Endothelial cell (in vitro differentiated cells): ENCODE results near the gene GPAM. TPM values are rescaled to one million over a fixed set of nuclear protein-coding genes. Genes with fewer than 3 reads are reported as not detected.
A peak's percentile ranks its signal among the peaks of the same experiment; 100 is the strongest.

Source experiments
- DNase-seq: peaks from one replicate; pipeline ENCODE4 v3.0.0; 2021; ENCODE audit warnings: low spot score
- H3K27ac Mint-ChIP-seq: one replicate; pipeline ENCODE4 v1.8.0; 2021; ENCODE audit warnings: mixed read lengths, inconsistent platforms; ENCODE audit not compliant: unreplicated experiment
- H3K27me3 Mint-ChIP-seq: one replicate; pipeline ENCODE4 v1.8.0; 2021; ENCODE audit warnings: mild to moderate bottlenecking, moderate library complexity, mixed read lengths, inconsistent platforms; ENCODE audit not compliant: unreplicated experiment
- H3K36me3 Mint-ChIP-seq: one replicate; pipeline ENCODE4 v1.8.0; 2021; ENCODE audit warnings: mild to moderate bottlenecking, low read depth, mixed read lengths, inconsistent platforms; ENCODE audit not compliant: unreplicated experiment
- H3K4me1 Mint-ChIP-seq: one replicate; pipeline ENCODE4 v1.8.0; 2021; ENCODE audit warnings: mild to moderate bottlenecking, mixed read lengths, inconsistent platforms; ENCODE audit not compliant: unreplicated experiment
- H3K4me3 Mint-ChIP-seq: one replicate; pipeline ENCODE4 v1.8.0; 2021; ENCODE audit warnings: mild to moderate bottlenecking, mixed read lengths, inconsistent platforms; ENCODE audit not compliant: unreplicated experiment
- H3K9me3 Mint-ChIP-seq: one replicate; pipeline ENCODE4 v1.8.0; 2021; ENCODE audit warnings: mixed read lengths, inconsistent platforms; ENCODE audit not compliant: unreplicated experiment
- CTCF ChIP-seq: fragments of 200-600 bp; sonication (generic); IDR thresholded peaks from one replicate; pipeline ENCODE4 v1.5.0; 2021; ENCODE audit warnings: antibody characterized with exemption; ENCODE audit not compliant: unreplicated experiment
- total RNA-seq: library from RNA; stranded (reverse); fragmentation: NEBNext Ultra II Directional; extraction: Animal tissue kit (Norgen Biotek cat#: 25700); gene quantifications from one replicate; pipeline ENCODE4 v1.2.1, GENCODE V29; 2021; ENCODE audit not compliant: unreplicated experiment

GPAM gene
- total RNA-seq, 1 donor from 2014 or later, result 11.5 TPM

GRCh38 chr10:112143420-112143819 is 40.1 kb downstream of the GPAM start:
- Mint-ChIP-seq H3K27ac (no peak overlapping the region), H3K9me3 (no peaks in the 10 kb centered on the region)
- no peak for TF ChIP-seq CTCF

GRCh38 chr10:112141292-112141691 is 42.3 kb downstream of the GPAM start:
- H3K27me3 Mint-ChIP-seq, result peaks cover 10% of the 10 kb centered on the region
- H3K27ac Mint-ChIP-seq, result no peak overlapping the region
- DNase-seq, result no peak
- peaks cover 4% of the 10 kb centered on the region for H3K36me3 Mint-ChIP-seq
- no peak for TF ChIP-seq CTCF
- peaks cover 2% of the 10 kb centered on the region for H3K4me1 Mint-ChIP-seq
- no peak overlapping the region for H3K4me3 Mint-ChIP-seq
- H3K9me3 Mint-ChIP-seq, result no peaks in the 10 kb centered on the region

More at GRCh38 chr10:112143420-112143819, 40.1 kb downstream of the GPAM start:
- no peaks in the 10 kb centered on the region for H3K4me1 Mint-ChIP-seq
- H3K27me3 Mint-ChIP-seq, result peaks cover 5% of the 10 kb centered on the region
- no peak overlapping the region for H3K4me3 Mint-ChIP-seq
- DNase-seq, result no peak
- H3K36me3 Mint-ChIP-seq, result peaks cover 4% of the 10 kb centered on the region

GRCh38 chr10:112140110-112140970 is 43.2 kb downstream of the GPAM start:
- peaks cover 4% of the 10 kb centered on the region for H3K36me3 Mint-ChIP-seq
- H3K4me3 Mint-ChIP-seq, result no peak overlapping the region
- TF ChIP-seq CTCF, result peak; percentile 91
- DNase-seq, result peak; percentile 88
- H3K9me3 Mint-ChIP-seq, result no peaks in the 10 kb centered on the region
- no peak overlapping the region for H3K27ac Mint-ChIP-seq
- peaks cover 10% of the 10 kb centered on the region for H3K27me3 Mint-ChIP-seq
- H3K4me1 Mint-ChIP-seq, result peaks cover 2% of the 10 kb centered on the region

- Mint-ChIP-seq H3K9me3 (no peaks in the 10 kb centered on the region), H3K27ac (peak overlapping the region; percentile 45), H3K36me3 (peaks cover 4% of the 10 kb centered on the region), H3K4me1 (peaks cover 2% of the 10 kb centered on the region), H3K4me3 (no peak overlapping the region), H3K27me3 (peaks cover 10% of the 10 kb centered on the region)
- TF ChIP-seq CTCF, result no peak
- DNase-seq, result no peak
Measured at GRCh38 chr10:112139176-112139575, 44.4 kb downstream of the GPAM start.
